Left kidney (tissue), 2 donors: ENCODE measurements around the gene PNMA6A. TPM values are rescaled to one million over a fixed set of nuclear protein-coding genes. Genes with fewer than 3 reads are reported as not detected.
"Not testable (repeated sequence)": the region's sequence is repeated elsewhere in the genome, so short reads cannot be mapped to it uniquely, and the experiment has no call there.

Experiments used
- DNase-seq: peaks from one replicate; pipeline ENCODE4 v3.0.0-alpha.2; 2013
- polyA plus RNA-seq: library from polyadenylated mRNA; unstranded; fragments of 120-200 nt; gene quantifications from one replicate; pipeline ENCODE4 v1.2.1, GENCODE V29; 2013; ENCODE audit not compliant: insufficient read length

The PNMA6A gene
- polyA plus RNA-seq, 1 donor = 10.0 TPM

DNA sequence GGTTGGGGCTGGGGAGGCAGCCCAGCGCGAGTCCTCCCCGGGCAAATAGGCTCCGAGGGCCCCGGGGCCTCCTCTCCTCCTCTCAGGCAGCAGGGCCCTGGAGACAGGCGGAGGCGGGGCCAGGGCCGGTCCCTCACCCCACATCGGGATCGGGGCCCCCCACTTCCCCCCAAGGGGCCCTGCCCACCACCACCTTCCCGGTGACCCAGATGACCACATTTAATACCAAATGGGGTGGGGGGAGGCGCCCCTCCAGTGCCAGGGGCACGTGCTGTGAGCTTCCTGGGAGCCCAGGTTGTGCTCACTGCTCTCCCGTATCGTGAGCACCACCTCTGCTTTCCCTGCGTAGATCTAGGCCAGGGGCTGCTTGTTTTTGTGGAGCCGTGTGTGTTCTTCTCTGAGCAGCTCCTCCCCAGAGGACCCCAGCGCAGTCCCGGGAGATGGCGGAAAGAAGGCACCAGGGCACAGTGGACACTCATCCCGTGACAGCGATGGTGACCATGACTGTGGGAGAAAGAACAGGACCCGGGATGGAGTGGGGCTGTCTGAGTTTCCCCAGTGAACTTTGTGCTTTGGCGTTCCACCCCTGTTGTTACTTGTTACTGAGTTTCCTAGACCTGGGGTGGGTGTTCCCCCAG is 2.1 kb downstream of the PNMA6A start:
- DNase-seq = no peak

DNA sequence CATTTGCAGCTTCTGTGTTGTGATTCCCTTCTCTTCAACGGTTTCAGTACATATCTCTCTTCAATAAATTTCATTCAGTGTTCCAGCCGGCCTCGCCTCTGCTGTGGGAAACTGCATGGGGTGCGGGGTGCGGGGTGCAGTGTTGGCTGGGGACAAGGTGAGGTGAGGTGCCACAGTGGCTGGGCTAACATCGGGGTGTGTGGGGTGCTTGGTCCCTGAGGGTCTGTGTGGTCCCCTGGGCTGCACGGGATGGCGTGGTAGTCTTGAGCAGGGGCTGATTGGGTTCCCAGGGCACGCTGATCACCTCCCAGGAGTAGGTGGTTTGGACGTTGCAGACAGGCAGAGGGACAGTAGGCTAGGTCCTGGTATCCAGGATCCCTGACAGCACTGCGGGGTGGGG is 2.7 kb downstream of the PNMA6A start:
- DNase-seq = no peak

DNA sequence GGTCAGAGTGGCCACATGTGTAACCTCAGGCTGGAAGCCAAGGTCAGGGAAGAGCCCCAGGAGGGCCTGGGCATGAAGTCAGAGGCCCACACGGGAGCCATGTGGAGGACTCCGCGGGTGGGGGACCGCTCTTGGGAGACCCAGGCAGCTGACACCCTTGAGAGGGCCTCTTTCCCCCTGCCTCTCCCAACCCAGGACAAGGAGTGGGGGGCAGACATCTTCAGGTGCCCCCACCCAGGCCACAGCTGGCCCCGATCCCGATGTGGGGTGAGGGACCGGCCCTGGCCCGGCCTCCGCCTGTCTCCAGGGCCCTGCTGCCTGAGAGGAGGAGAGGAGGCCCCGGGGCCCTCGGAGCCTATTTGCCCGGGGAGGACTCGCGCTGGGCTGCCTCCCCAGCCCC is 3.1 kb downstream of the PNMA6A start:
- no peak for DNase-seq

DNA sequence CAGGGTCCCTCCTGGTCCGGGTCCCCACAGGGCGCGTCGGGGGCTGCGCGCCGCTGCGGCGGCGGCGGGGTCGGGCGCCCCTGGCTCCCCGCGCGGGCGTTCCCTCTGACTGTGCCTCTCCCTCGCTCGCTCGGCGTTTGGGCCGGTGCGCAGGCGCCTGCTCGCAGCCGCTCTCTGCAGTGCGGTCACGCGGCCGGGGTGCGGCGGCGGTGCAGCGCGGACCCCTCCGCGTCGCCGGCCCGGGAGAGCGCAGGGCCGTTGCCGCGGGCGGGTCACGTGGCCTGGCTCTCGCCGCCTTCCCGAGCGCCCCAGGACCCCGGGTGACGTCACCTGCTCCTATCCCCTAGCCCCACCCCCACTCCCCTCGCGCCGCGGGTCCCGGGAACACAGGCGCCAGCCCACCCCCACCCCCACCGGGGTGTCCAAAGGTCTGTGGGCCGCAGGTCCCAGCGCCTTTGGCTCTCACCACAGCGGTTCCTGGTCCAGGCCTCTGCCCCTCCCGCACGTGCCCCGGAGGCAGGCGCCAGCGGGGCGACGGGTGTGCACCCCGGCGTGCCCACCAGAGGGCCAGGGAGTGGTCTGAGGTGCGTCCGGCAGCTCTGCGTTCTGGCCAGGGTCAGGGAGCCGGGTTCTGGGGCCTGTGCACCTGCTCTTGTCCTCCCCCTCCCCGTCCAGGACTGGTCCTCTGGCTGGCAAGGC is 5.3 kb downstream of the PNMA6A start:
- not testable (repeated sequence) for DNase-seq

DNA sequence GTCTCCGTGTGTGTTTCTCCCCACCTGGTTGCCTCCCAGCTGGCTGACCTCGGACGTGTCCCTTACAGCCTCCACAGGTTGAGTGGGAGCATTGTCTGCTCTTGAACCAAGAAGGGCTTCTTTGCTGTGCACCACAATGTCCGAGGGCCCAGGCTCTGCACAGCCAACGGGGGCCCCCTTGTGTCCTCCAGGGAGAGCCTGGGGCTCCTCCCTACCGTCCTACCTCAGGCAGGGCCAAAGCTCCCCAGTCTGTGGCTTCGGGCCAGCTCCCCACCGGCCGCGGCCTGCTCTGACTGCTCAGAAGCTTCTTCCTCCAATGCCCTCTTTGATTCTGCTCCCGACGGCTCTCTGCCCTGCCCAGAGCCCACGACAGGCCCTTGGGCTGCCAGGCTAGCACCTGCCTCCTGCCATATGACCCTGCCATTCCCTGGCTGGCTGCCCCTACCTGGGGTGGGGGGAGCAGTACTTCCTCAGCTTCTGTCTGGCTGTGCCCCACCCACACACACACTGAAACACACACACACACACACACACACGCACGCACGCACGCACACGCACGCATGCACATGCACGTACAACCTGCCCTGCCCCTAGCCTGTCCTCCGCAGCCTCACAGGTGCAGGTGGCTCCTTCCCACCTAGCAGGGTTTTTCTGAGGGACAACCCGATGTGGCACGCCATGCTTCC is 11.1 kb downstream of the PNMA6A start:
- DNase-seq = not testable (repeated sequence)

DNA sequence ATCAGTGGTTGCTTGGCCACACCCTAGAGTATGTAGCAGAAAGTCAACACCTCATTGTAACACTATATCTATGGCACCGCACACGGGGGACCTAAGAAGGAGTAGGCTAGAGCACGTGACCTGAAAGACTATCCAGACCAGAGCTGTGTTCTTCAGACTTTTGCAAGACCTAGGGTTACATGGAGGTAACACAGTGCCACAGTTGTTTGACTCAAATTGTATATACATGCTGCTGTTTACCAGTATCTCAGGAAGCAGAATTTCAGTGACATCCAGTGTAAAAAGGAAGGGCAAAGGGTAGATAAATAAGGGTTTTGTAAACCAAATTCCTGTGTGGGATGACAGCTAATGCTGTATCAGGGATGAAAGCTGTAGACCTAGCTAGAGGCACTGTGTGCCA is 30.2 kb downstream of the PNMA6A start:
- DNase-seq = no peak

DNA sequence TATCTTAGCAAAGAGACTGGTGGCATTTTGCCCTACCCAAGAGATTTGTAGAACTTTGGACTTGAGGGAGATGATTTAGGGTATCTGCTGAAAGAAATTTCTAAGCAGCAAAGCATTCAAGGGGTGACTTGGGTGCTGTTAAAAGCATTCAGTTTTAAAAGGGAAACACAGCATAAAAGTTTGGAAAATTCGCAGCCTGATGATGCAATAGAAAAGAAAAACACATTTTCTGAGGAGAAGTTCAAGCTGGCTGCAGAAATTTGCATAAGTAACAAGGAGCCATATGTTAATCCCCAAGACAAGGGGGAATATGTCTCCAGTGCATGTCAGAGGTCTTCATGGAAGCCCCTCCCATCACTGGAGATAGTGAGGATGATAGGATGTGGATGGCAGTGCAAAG is 32.7 kb downstream of the PNMA6A start:
- not testable (repeated sequence) for DNase-seq

DNA sequence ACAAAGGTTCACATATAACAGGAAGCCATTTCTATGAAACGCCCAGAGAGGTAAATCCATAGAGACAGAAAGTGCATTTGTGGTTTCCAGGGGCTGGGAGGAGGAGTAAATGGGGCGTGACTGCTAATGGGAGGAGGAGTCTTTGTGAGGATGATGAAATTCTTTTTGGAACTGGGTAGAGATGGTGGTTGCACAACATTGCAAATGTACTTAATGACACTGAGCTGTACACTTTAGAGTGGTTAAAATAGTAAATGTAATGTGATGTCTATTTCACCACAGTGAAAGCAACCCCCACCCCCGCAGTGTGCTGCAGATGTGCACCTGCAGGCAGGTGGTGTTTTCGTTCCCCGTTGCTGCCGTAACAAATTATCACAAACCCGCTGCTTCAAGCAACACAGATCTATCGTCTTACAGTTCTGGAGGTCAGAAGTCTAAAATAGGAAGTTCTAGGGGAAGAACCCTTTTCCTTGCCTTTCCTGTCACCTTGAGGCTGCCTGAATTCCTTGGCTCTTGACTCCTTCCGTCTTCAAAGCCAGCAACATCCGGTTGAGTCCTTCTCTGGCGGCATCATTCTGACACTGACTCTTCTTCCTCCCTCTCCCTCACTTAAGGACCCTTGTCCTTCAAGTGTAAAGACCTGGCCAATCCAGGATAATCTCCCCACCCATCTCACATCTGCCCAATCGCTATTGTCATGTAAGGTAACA is 34.0 kb downstream of the PNMA6A start:
- not testable (repeated sequence) for DNase-seq

DNA sequence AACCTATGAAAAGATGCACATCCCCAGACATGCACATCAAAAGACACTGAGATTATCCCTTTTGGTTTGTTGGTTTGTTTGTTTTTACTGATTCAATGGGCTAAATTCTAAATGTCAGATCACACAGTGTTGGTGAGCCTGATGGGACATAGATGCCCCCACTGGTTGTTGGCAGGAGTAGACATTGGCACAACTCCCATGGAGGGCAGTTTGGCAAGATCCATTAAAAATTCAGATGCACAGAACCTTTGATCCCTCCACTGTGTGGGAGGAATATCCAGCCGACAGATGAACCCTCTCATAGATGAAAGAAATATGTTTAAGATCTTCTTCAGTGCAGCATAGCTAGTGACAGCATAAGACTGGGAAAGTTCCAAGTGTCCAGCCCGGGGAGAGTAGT is 38.5 kb downstream of the PNMA6A start:
- not testable (repeated sequence) for DNase-seq

DNA sequence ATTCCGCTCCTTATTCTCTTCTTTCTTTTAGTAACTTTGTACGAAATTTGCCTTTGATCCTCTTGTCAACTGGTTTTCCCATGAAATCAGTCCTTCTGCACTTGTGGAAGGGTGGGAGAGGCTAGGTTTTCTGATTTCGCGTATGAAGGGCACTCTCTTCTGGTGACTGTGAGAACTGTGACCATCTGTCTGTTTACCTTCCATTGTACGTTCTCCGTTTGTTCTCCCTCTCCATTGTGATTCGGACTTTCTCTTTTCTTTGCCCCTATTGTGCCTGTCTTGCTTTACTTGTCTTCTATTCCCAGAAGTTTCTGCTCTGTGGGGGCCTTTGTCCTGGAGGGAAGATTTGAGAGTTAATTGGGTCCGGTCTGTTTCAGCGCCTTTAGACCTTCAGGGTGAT is 41.6 kb downstream of the PNMA6A start:
- not testable (repeated sequence) for DNase-seq

DNA sequence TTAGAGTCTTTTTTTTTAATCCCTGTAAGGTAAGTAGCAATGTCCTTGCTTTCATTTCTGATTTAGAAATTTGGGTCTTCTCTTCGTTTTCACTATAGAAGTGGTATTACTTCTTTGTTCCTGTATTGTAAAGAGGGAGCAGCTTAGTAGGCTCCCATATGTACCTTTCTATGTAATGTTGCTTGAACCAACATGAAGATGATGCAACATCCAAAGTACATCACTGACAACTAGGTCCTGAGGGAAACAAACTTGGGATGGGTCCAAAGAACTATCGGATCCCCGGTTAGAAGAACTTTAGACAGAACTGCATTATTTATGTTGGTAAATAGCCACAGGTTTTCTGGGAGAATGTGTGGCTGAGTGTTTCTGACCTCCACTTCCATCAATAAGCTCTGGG is 45.5 kb downstream of the PNMA6A start:
- DNase-seq = not testable (repeated sequence)

DNA sequence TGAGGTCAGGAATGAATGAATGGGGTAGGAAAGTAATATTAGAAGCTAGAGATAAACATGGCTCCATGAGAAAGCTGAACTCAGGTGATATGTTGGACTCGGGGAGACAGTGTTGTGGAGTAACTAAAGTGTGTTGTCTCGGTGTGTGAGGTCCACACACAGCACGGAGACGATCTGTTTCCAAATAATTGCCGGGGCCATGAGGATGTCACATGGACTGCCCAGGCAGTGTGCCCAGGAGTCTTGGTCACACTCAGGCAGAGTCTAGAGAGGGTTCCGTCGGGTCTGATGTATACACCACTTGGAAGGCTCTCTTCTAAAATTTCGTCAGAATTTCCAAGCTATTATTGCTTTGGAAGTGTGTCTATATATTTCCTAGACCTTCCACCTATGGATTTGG is 48.0 kb downstream of the PNMA6A start:
- DNase-seq = not testable (repeated sequence)

DNA sequence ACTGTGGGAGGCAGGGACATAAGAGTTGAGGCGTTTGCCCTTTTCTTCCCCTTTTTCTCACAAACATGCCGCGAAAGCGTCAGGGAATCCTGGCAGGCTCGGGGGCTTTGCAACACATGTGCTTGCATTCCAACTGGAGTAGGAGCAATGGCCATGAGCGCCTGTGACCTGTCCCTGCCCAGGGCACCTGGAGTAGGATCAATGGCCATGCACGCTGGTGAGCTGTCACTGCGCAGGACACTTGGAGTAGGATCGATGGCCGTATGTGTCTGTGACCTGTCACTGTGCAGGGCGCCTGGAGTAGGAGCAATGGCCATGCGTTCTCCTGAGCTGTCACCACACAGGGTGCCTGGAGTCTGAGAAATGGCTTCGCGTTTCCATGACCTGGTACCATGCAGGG is 51.2 kb downstream of the PNMA6A start:
- not testable (repeated sequence) for DNase-seq

Other genes with a start within 250 kb of the PNMA6A start
- 109 TPM for gene CETN2, start 241.7 kb upstream of the PNMA6A start, polyA plus RNA-seq
- 24.1 TPM for gene NSDHL, start 241.4 kb upstream of the PNMA6A start, polyA plus RNA-seq
- gene ZNF185, start 174.4 kb upstream of the PNMA6A start, polyA plus RNA-seq = 42.6 TPM
- gene PNMA5, start 78.3 kb upstream of the PNMA6A start, polyA plus RNA-seq = 0.33 TPM
- 33.8 TPM for gene PNMA3, start 16.0 kb upstream of the PNMA6A start, polyA plus RNA-seq
- gene MAGEA1, start 106.8 kb downstream of the PNMA6A start, polyA plus RNA-seq = not detected
- gene PNMA6F, start 249.3 kb downstream of the PNMA6A start, polyA plus RNA-seq = 0.15 TPM